GM18511 (cell line): Measurements from ENCODE around the gene PDPN.
"Not testable (repeated sequence)": the region's sequence is repeated elsewhere in the genome, so short reads cannot be mapped to it uniquely, and the experiment has no call there.

Experiments used
- ATAC-seq: cut with Tn5 transposase; IDR thresholded peaks from one replicate; pipeline ENCODE4 v1.9.1; 2021; ENCODE audit warnings: mild to moderate bottlenecking, moderate library complexity; ENCODE audit not compliant: unreplicated experiment

PDPN gene

GRCh38 chr1:13583595-13583965 lies at the start of gene PDPN:
Gene PDPN (plus strand): TSS chr1:13583832. CDS start chr1:13584034, 202 bp downstream.
- no peak for ATAC-seq

- no peak for ATAC-seq
Observed at GRCh38 chr1:13535227-13535626, 48.4 kb upstream of the PDPN start.

GRCh38 chr1:13536571-13536970 lies 47.1 kb upstream of the PDPN start:
- ATAC-seq: no peak

GRCh38 chr1:13538832-13539231 lies 44.8 kb upstream of the PDPN start:
- ATAC-seq: no peak

GRCh38 chr1:13539683-13540082 lies 43.9 kb upstream of the PDPN start:
- no peak for ATAC-seq

GRCh38 chr1:13540866-13541265 lies 42.8 kb upstream of the PDPN start:
- ATAC-seq: no peak

- ATAC-seq: no peak
Observed at GRCh38 chr1:13541435-13542215, 42.0 kb upstream of the PDPN start.

GRCh38 chr1:13543451-13544220 lies 40.0 kb upstream of the PDPN start:
- no peak for ATAC-seq

- ATAC-seq: no peak
Observed at GRCh38 chr1:13544221-13544556, 39.4 kb upstream of the PDPN start.

GRCh38 chr1:13546791-13547190 lies 36.8 kb upstream of the PDPN start:
- no peak for ATAC-seq

GRCh38 chr1:13548281-13548680 lies 35.4 kb upstream of the PDPN start:
- no peak for ATAC-seq

GRCh38 chr1:13549021-13549420 lies 34.6 kb upstream of the PDPN start:
- ATAC-seq: no peak

GRCh38 chr1:13549521-13549920 lies 34.1 kb upstream of the PDPN start:
- no peak for ATAC-seq

- ATAC-seq: no peak
Observed at GRCh38 chr1:13550663-13551062, 33.0 kb upstream of the PDPN start.

- ATAC-seq: no peak
Observed at GRCh38 chr1:13554798-13555197, 28.8 kb upstream of the PDPN start.

- ATAC-seq: no peak
Observed at GRCh38 chr1:13556224-13556764, 27.3 kb upstream of the PDPN start.

GRCh38 chr1:13560541-13560940 lies 23.1 kb upstream of the PDPN start:
- ATAC-seq: no peak

- ATAC-seq: not testable (repeated sequence)
Observed at GRCh38 chr1:13562981-13563380, 20.7 kb upstream of the PDPN start.

GRCh38 chr1:13564073-13564472 lies 19.6 kb upstream of the PDPN start:
- no peak for ATAC-seq

GRCh38 chr1:13570435-13570834 lies 13.2 kb upstream of the PDPN start:
- ATAC-seq: not testable (repeated sequence)

- no peak for ATAC-seq
Observed at GRCh38 chr1:13570924-13571323, 12.7 kb upstream of the PDPN start.

- ATAC-seq: no peak
Observed at GRCh38 chr1:13573586-13573985, 10.0 kb upstream of the PDPN start.
